ENCODE measurements around the gene STKLD1.

The STKLD1 gene

GRCh38 chr9:133436681-133437080 is 60.5 kb downstream of the STKLD1 start:
- TF ChIP-seq NFIC (IDR thresholded peaks at IDR 0.05) (no peak), FOXM1 (IDR thresholded peaks at IDR 0.05; ENCODE audit: borderline replicate concordance, low read depth) (no peak), EP300 (IDR thresholded peaks at IDR 0.05; ENCODE audit: borderline replicate concordance) (no peak), CREB1 (IDR thresholded peaks at IDR 0.05; ENCODE audit: low read depth) (no peak), USF1 (IDR thresholded peaks at IDR 0.05) (no peak), MAX (IDR thresholded peaks at IDR 0.05) (no peak), ZBTB7A (IDR thresholded peaks at IDR 0.05; ENCODE audit: low read depth) (no peak)

GRCh38 chr9:133437753-133438531 is 61.8 kb downstream of the STKLD1 start:
- TF ChIP-seq EGR1 (IDR thresholded peaks at IDR 0.05) (no peak), REST (IDR thresholded peaks at IDR 0.05; ENCODE audit: low read depth) (no peak), RAD21 (IDR thresholded peaks at IDR 0.05; ENCODE audit: low read depth) (peak; percentile 63), EP300 (IDR thresholded peaks at IDR 0.05; ENCODE audit: borderline replicate concordance) (no peak), TEAD4 (IDR thresholded peaks at IDR 0.05) (no peak), FOXM1 (IDR thresholded peaks at IDR 0.05; ENCODE audit: borderline replicate concordance, low read depth) (no peak)

- TF ChIP-seq YY1 (IDR thresholded peaks at IDR 0.05; ENCODE audit: low read depth) (no peak), ZBTB7A (IDR thresholded peaks at IDR 0.05; ENCODE audit: low read depth) (no peak), MAX (IDR thresholded peaks at IDR 0.05) (no peak), EP300 (IDR thresholded peaks at IDR 0.05; ENCODE audit: borderline replicate concordance) (no peak), TEAD4 (IDR thresholded peaks at IDR 0.05) (no peak), RAD21 (IDR thresholded peaks at IDR 0.05; ENCODE audit: low read depth) (no peak), REST (IDR thresholded peaks at IDR 0.05; ENCODE audit: low read depth) (no peak), NFIC (IDR thresholded peaks at IDR 0.05) (no peak), EGR1 (IDR thresholded peaks at IDR 0.05) (no peak), TAF1 (IDR thresholded peaks at IDR 0.05; ENCODE audit: low read depth) (no peak), TCF12 (IDR thresholded peaks at IDR 0.05; ENCODE audit: low read depth) (no peak)
These were observed 63.2 kb downstream of the STKLD1 start for GRCh38 chr9:133439337-133439736.

GRCh38 chr9:133440874-133441273 is 64.7 kb downstream of the STKLD1 start:
- TF ChIP-seq EGR1 (IDR thresholded peaks at IDR 0.05) (no peak), NFIC (IDR thresholded peaks at IDR 0.05) (no peak), CEBPB (IDR thresholded peaks at IDR 0.05) (no peak), FOXM1 (IDR thresholded peaks at IDR 0.05; ENCODE audit: borderline replicate concordance, low read depth) (no peak), TEAD4 (IDR thresholded peaks at IDR 0.05) (no peak), RAD21 (IDR thresholded peaks at IDR 0.05; ENCODE audit: low read depth) (no peak), REST (IDR thresholded peaks at IDR 0.05; ENCODE audit: low read depth) (no peak), USF1 (IDR thresholded peaks at IDR 0.05) (no peak), TCF12 (IDR thresholded peaks at IDR 0.05; ENCODE audit: low read depth) (no peak), EP300 (IDR thresholded peaks at IDR 0.05; ENCODE audit: borderline replicate concordance) (no peak), MAX (IDR thresholded peaks at IDR 0.05) (no peak), YY1 (IDR thresholded peaks at IDR 0.05; ENCODE audit: low read depth) (no peak), TAF1 (IDR thresholded peaks at IDR 0.05; ENCODE audit: low read depth) (no peak), ZBTB7A (IDR thresholded peaks at IDR 0.05; ENCODE audit: low read depth) (no peak), CREB1 (IDR thresholded peaks at IDR 0.05; ENCODE audit: low read depth) (no peak)

Data from Ishikawa (cell line).